ENCODE data around the gene DUSP18.
A peak's percentile ranks its signal among the peaks of the same experiment; 100 is the strongest.
"Not testable (repeated sequence)": the region's sequence is repeated elsewhere in the genome, so short reads cannot be mapped to it uniquely, and the experiment has no call there.

DUSP18 gene

GRCh38 chr22:30636226-30637077 lies 31.2 kb downstream of the DUSP18 start:
- peak; percentile 29 for DNase-seq

GRCh38 chr22:30635273-30636225 lies 32.1 kb downstream of the DUSP18 start, which contains the start of gene SLC35E4:
Gene SLC35E4, plus strand, starts transcription at chr22:30635781. Its CDS starts 670 bp downstream, at chr22:30636451.
- DNase-seq = peak; percentile 94

GRCh38 chr22:30634471-30635233 lies 33.0 kb downstream of the DUSP18 start:
- DNase-seq = peak; percentile 89

GRCh38 chr22:30631469-30631868 lies 36.2 kb downstream of the DUSP18 start:
- not testable (repeated sequence) for DNase-seq

GRCh38 chr22:30628491-30628890 lies 39.2 kb downstream of the DUSP18 start:
- DNase-seq = no peak

GRCh38 chr22:30627471-30627870 lies 40.2 kb downstream of the DUSP18 start:
- no peak for DNase-seq

GRCh38 chr22:30626413-30626812 lies 41.3 kb downstream of the DUSP18 start:
- no peak for DNase-seq

GRCh38 chr22:30619909-30620308 lies 47.8 kb downstream of the DUSP18 start:
- DNase-seq = not testable (repeated sequence)

- no peak for DNase-seq
Measured at GRCh38 chr22:30617819-30618218, 49.9 kb downstream of the DUSP18 start.

GRCh38 chr22:30615543-30615954 lies 52.1 kb downstream of the DUSP18 start:
- no peak for DNase-seq

- no peak for DNase-seq
Measured at GRCh38 chr22:30614879-30615278, 52.8 kb downstream of the DUSP18 start.

- DNase-seq = no peak
Measured at GRCh38 chr22:30614268-30614667, 53.4 kb downstream of the DUSP18 start.

GRCh38 chr22:30612789-30613188 lies 54.9 kb downstream of the DUSP18 start:
- DNase-seq = no peak
